HepG2 (cell line): ENCODE data around the gene SLCO1B1. TPM values are rescaled to one million over a fixed set of nuclear protein-coding genes. Genes with fewer than 3 reads are reported as not detected.
"Not testable (repeated sequence)": the region's sequence is repeated elsewhere in the genome, so short reads cannot be mapped to it uniquely, and the experiment has no call there.

Source experiments
- ATAC-seq: fragments of 200-7000 bp; cut with Tn5 transposase; 3 replicates; pipeline ENCODE4 v1.9.1; 2020; ENCODE audit warnings: mild to moderate bottlenecking, moderate library complexity
- BruUV-seq: library from RNA; stranded (reverse); fragments of 400-500 nt; replicated peaks from 2 replicates; lab custom pipeline; 2021; lab: Mats Ljungman, UMichigan
- CTCF ChIA-PET: fragments of 300-600 bp; formaldehyde crosslinking; extraction: SDS; loops from one replicate; lab custom pipeline; 2021; ENCODE audit warnings: low total read pairs, inconsistent platforms, low intra/inter-chr PET ratio; lab: Yijun Ruan, JAX
- POLR2A ChIA-PET: fragments of 350-600 bp; sonication (Branson Sonifier 250); formaldehyde crosslinking; loops from one replicate; lab custom pipeline; 2020; ENCODE audit warnings: antibody characterized with exemption, inconsistent platforms; lab: Yijun Ruan, JAX
- DNase-seq: peaks from one replicate; pipeline ENCODE4 v3.0.0-alpha.2; 2015; ENCODE audit warnings: low spot score
- FAIRE-seq: peaks from 3 replicates; lab custom pipeline; 2011; peaks lifted over from hg19 to GRCh38; lab: Jason Lieb, UNC
- H2AFZ ChIP-seq: one replicate; pipeline ENCODE4 v1.6.1; 2011; ENCODE audit warnings: low read length, inconsistent platforms
- H3K27ac ChIP-seq: fragments of 300-600 bp; 3 replicates; pipeline ENCODE4 v1.8.0; 2011; ENCODE audit warnings: mixed run types, mild to moderate bottlenecking, mixed read lengths, low read length, inconsistent platforms; ENCODE audit not compliant: insufficient read depth; ENCODE audit errors: extremely low read length
- H3K27me3 ChIP-seq, 2 experiments: fragments of 200-600 bp in 1 of 2; 2 replicates in 1 of 2; 3 replicates in 1 of 2; pipeline versions ENCODE4 v1.6.0 to v1.8.0; 2011; ENCODE audit warnings: low read length in 2 of 2, mild to moderate bottlenecking in 2 of 2, moderate library complexity in 2 of 2, inconsistent platforms in 1 of 2; ENCODE audit not compliant: insufficient read depth in 2 of 2, control insufficient read depth in 1 of 2
- H3K36me3 ChIP-seq, 2 experiments: fragments of 200-600 bp in 1 of 2; replicated peaks in 1 of 2; 2 replicates in 1 of 2; 3 replicates in 1 of 2; pipeline versions ENCODE4 v1.5.1 to v1.8.0; 2011; ENCODE audit warnings: low read length in 2 of 2, inconsistent platforms in 1 of 2; ENCODE audit not compliant: insufficient read depth in 2 of 2, control insufficient read depth in 1 of 2
- H3K4me1 ChIP-seq: 2 replicates; pipeline ENCODE4 v1.5.1; 2012; ENCODE audit warnings: low read length, inconsistent platforms; ENCODE audit not compliant: insufficient read depth
- H3K4me2 ChIP-seq: 2 replicates; pipeline ENCODE4 v1.6.0; 2011; ENCODE audit warnings: low read depth, low read length, inconsistent platforms
- H3K4me3 ChIP-seq, 3 experiments: fragments of 200-600 bp in 1 of 3; sonication (generic), shearing (Covaris generic) in 1 of 3; replicated peaks in 1 of 3; 2 replicates each; pipeline ENCODE4 v1.5.1; 2011 to 2016; ENCODE audit warnings: low read length in 3 of 3, inconsistent platforms in 2 of 3, low read depth in 2 of 3, mild to moderate bottlenecking in 2 of 3, control low read depth in 1 of 3, mixed read lengths in 1 of 3; ENCODE audit not compliant: insufficient read depth in 1 of 3
- H3K79me2 ChIP-seq: one replicate; pipeline ENCODE4 v1.6.1; 2011; ENCODE audit warnings: low read length, inconsistent platforms; ENCODE audit not compliant: insufficient read depth
- H3K9ac ChIP-seq: 2 replicates; pipeline ENCODE4 v1.6.0; 2011; ENCODE audit warnings: mild to moderate bottlenecking, low read depth, low read length, inconsistent platforms; ENCODE audit not compliant: insufficient read depth
- H3K9me3 ChIP-seq: 2 replicates; pipeline ENCODE4 v1.5.1; 2012; ENCODE audit warnings: mild to moderate bottlenecking, low read length
- H4K20me1 ChIP-seq: 2 replicates; pipeline ENCODE4 v1.6.0; 2011; ENCODE audit warnings: inconsistent platforms, mild to moderate bottlenecking, low read length, moderate library complexity; ENCODE audit not compliant: insufficient read depth
- ATF7 ChIP-seq, 2 experiments: fragments of 450-650 bp in 1 of 2; sonication (generic) in 1 of 2; formaldehyde crosslinking in 1 of 2; IDR thresholded peaks; 2 replicates each; pipeline versions ENCODE4 v1.4.0 to v1.6.1; 2016 to 2020; ENCODE audit warnings: antibody characterized with exemption in 1 of 2, mild to moderate bottlenecking in 1 of 2, missing genetic modification reagents in 1 of 2
- CREB1 ChIP-seq, 2 experiments: fragments of 450-650 bp in 1 of 2; IDR thresholded peaks; 2 replicates each; pipeline ENCODE4 v1.6.1; 2016 to 2017; ENCODE audit warnings: control low read depth in 1 of 2, mild to moderate bottlenecking in 1 of 2, missing compliant biosample characterization in 1 of 2, missing genetic modification characterization in 1 of 2
- EP300 ChIP-seq, 3 experiments: sonication (generic) in 1 of 3; formaldehyde crosslinking in 1 of 3; IDR thresholded peaks; 2 replicates each; pipeline versions ENCODE4 v1.5.1 to v1.6.1; 2011 to 2020; ENCODE audit warnings: low read depth in 2 of 3, low read length in 2 of 3, borderline replicate concordance in 1 of 3, improper control_type of control experiment in 1 of 3, mild to moderate bottlenecking in 1 of 3, missing genetic modification reagents in 1 of 3, moderate library complexity in 1 of 3
- MAFF ChIP-seq: IDR thresholded peaks from 2 replicates; pipeline ENCODE4 v1.6.1; 2011; ENCODE audit warnings: low read depth, low read length, improper control_type of control experiment
- MAFK ChIP-seq, 2 experiments: IDR thresholded peaks in 1 of 2; conservative IDR thresholded peaks in 1 of 2; 2 replicates each; pipeline ENCODE4 v1.6.1; 2011; ENCODE audit warnings: improper control_type of control experiment in 2 of 2, low read length in 2 of 2
- WGBS: methylation state at CpG from one replicate; pipeline ENCODE4 v1.1.6; 2017; ENCODE audit warnings: low lambda C conversion rate; 5-methylcytosine and 5-hydroxymethylcytosine counted together
- in situ Hi-C: cut with HindIII; loops from 2 replicates; pipeline ENCODE4 v1.10.0; 2017; ENCODE audit warnings: low pct_unique_long_range_greater_than_20kb; ENCODE audit not compliant: extremely low pct_ligation_motif_present
- intact Hi-C: fragments of 100-400 bp; cut with micrococcal nuclease; formaldehyde crosslinking; loops from one replicate; pipeline ENCODE4 v1.10.0; 2022; ENCODE audit not compliant: unreplicated experiment
- polyA plus RNA-seq, 8 experiments: library from polyadenylated mRNA; depleted of rRNA in 3 of 8; stranded (reverse) in 7 of 8; unstranded in 1 of 8; fragments of >200 nt; fragmentation: Illumina TruSeq in 4 of 8; extraction: Trizol in 4 of 8; gene quantifications; 2 replicates each; pipeline versions ENCODE4 v1.2.1 to v1.2.3, GENCODE V29; 2011 to 2016; ENCODE audit warnings: low read depth in 4 of 8, missing spikeins in 1 of 8, mixed read lengths in 1 of 8; ENCODE audit not compliant: insufficient read depth in 1 of 8
- total RNA-seq, 5 experiments: library from RNA; depleted of rRNA; stranded (reverse); fragments of >200 nt; fragmentation: Illumina TruSeq; extraction: Trizol; gene quantifications; 2 replicates each; pipeline ENCODE4 v1.2.3, GENCODE V29; 2016; ENCODE audit warnings: low read depth in 1 of 5

SLCO1B1 gene
- total and polyA plus RNA-seq, 2 of the 13 experiments (the other 11 are each of a cell fraction or from before 2014, with no cell fraction given) = not detected

- H3K9ac ChIP-seq; DNase-seq; in situ Hi-C loops; BruUV-seq; H3K27me3 ChIP-seq; H4K20me1 ChIP-seq; H2AFZ ChIP-seq; H3K36me3 ChIP-seq; H3K79me2 ChIP-seq; H3K27ac ChIP-seq; POLR2A ChIA-PET; ATAC-seq; CTCF ChIA-PET; H3K4me2 ChIP-seq; FAIRE-seq; intact Hi-C loops; H3K4me1 ChIP-seq; H3K4me3 ChIP-seq; TF ChIP-seq ATF7, CREB1 (CRISPR knock-in tag; IDR thresholded peaks at IDR 0.05): not testable (repeated sequence)
- 4% methylated on average over 2 of the region's 2 CpGs for WGBS
- TF ChIP-seq ATF7 (IDR thresholded peaks at IDR 0.05) (peak; percentile 77), CREB1 (IDR thresholded peaks at IDR 0.05) (peak; percentile 88)
- H3K9me3 ChIP-seq = peaks cover 49% of the 10 kb centered on the region
These were observed 46.2 kb upstream of the SLCO1B1 start for GRCh38 chr12:21084753-21085152.

DNA sequence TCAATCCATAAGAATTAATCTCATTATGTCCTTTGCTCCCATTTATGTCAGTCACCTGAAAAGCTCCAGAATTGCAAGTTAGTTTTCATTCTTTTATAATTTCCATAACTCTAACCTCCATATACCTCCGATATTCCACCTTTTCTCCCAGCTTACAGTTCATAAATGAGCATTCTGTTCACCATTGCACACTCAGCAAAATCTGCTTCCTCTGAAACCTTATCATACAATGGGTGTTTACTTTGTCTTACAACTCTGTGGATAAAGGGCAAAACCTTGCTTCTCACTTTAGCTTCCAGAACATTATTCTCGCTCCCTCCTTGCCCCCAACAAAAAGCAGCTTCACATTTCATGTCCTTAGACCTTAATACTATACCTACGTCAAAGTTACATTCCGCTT is 19.3 kb upstream of the SLCO1B1 start:
- 27% methylated on average over 4 of the region's 4 CpGs for whole genome bisulfite sequencing
- DNase-seq (no peak), ATAC-seq (no peak), FAIRE-seq (no peak)
- no peak overlapping the region for H3K27ac ChIP-seq
- TF ChIP-seq MAFK (conservative IDR thresholded peaks at IDR 0.05 in 1 of 2, IDR thresholded peaks at IDR 0.05 in 1 of 2; ENCODE audit: low read length in 2 of 2) (peak; percentile 84 to 88), MAFF (peak; percentile 84), EP300 (IDR thresholded peaks at IDR 0.05; ENCODE audit: low read depth in 2 of 2, low read length in 2 of 2) (no peak), EP300 (CRISPR knock-in tag; IDR thresholded peaks at IDR 0.05; ENCODE audit: borderline replicate concordance) (no peak)
- no peaks in the 10 kb centered on the region for H3K4me1 ChIP-seq
- in situ Hi-C loops = no loop called here
- no peak overlapping the region for H3K4me2 ChIP-seq
- H3K36me3 ChIP-seq = no peaks in the 10 kb centered on the region
- H3K9me3 ChIP-seq = peaks cover 66% of the 10 kb centered on the region
- no peak overlapping the region for H3K4me3 ChIP-seq
- POLR2A ChIA-PET = no interaction called here
- no peaks in the 10 kb centered on the region for H4K20me1 ChIP-seq
- no peak overlapping the region for H2AFZ ChIP-seq
- no TSS peak for BruUV-seq
- CTCF ChIA-PET = no interaction called here
- intact Hi-C loops = no loop called here
- H3K79me2 ChIP-seq = no peaks in the 10 kb centered on the region
- no peaks in the 10 kb centered on the region for H3K27me3 ChIP-seq
- no peak overlapping the region for H3K9ac ChIP-seq
